ENCODE data around the gene DPP8. TPM values are rescaled to one million over a fixed set of nuclear protein-coding genes. Genes with fewer than 3 reads are reported as not detected.
A peak's percentile ranks its signal among the peaks of the same experiment; 100 is the strongest.
"Not testable (repeated sequence)": the region's sequence is repeated elsewhere in the genome, so short reads cannot be mapped to it uniquely, and the experiment has no call there.

Gene DPP8
- polyA plus RNA-seq (ENCODE audit: low read depth in 6 of 6): 10 to 100 TPM; 40.6 to 98.5 (median 48.3) TPM

- Mint-ChIP-seq H3K9me3 (peaks cover 0 to 2% (median 0%) of the 10 kb centered on the region in 7 donors), H3K27me3 (no peaks in the 10 kb centered on the region), H3K4me3 (peak within 1 kb of the TSS; percentile 84 to 97 (median 94)), H3K27ac (peak within 1 kb of the TSS; percentile 81 to 98 (median 94)), H3K4me1 (peaks cover 15 to 47% (median 27%) of the 10 kb centered on the region in 3 donors), H3K36me3 (no peaks in the 10 kb centered on the region)
- DNase-seq: peak; percentile 92
- ATAC-seq (ENCODE audit: low read depth in 2 of 2): peak; percentile 90 to 91
Measured at GRCh38 chr15:65516997-65517865, at the start of gene DPP8. DPP8 (minus strand) TSS chr15:65517689; CDS start chr15:65512553, 5,136 bp downstream.

GRCh38 chr15:65561934-65562333 lies 44.4 kb upstream of the DPP8 start:
- no peak overlapping the region for H3K4me3 Mint-ChIP-seq
- DNase-seq: no peak
- ATAC-seq (ENCODE audit: low read depth in 2 of 2): no peak
- H3K4me1 Mint-ChIP-seq: no peaks in the 10 kb centered on the region
- peaks cover 0 to 5% (median 0%) of the 10 kb centered on the region in 7 donors for H3K9me3 Mint-ChIP-seq
- H3K27ac Mint-ChIP-seq: peak overlapping the region in 1 of 6 donors; percentile 42
- H3K36me3 Mint-ChIP-seq: peaks cover 31 to 67% of the 10 kb centered on the region in 2 donors
- no peaks in the 10 kb centered on the region for H3K27me3 Mint-ChIP-seq

GRCh38 chr15:65559941-65560340 lies 42.5 kb upstream of the DPP8 start:
- H3K27me3 Mint-ChIP-seq: no peaks in the 10 kb centered on the region
- no peak for ATAC-seq (ENCODE audit: low read depth in 2 of 2)
- peaks cover 0 to 4% (median 0%) of the 10 kb centered on the region in 3 donors for H3K4me1 Mint-ChIP-seq
- no peak overlapping the region for H3K4me3 Mint-ChIP-seq
- peaks cover 30 to 61% of the 10 kb centered on the region in 2 donors for H3K36me3 Mint-ChIP-seq
- no peak for DNase-seq
- H3K9me3 Mint-ChIP-seq: no peaks in the 10 kb centered on the region
- peak overlapping the region in 1 of 6 donors; percentile 1 for H3K27ac Mint-ChIP-seq

- Mint-ChIP-seq H3K4me1 (peaks cover 0 to 7% (median 0%) of the 10 kb centered on the region in 3 donors), H3K27ac (peak overlapping the region in 1 of 6 donors; percentile 20), H3K36me3 (peaks cover 25 to 54% of the 10 kb centered on the region in 2 donors), H3K4me3 (no peak overlapping the region), H3K27me3 (no peaks in the 10 kb centered on the region), H3K9me3 (no peaks in the 10 kb centered on the region)
- no peak for ATAC-seq (ENCODE audit: low read depth in 2 of 2)
- no peak for DNase-seq
Measured at GRCh38 chr15:65558997-65559760, 41.7 kb upstream of the DPP8 start.

DNA sequence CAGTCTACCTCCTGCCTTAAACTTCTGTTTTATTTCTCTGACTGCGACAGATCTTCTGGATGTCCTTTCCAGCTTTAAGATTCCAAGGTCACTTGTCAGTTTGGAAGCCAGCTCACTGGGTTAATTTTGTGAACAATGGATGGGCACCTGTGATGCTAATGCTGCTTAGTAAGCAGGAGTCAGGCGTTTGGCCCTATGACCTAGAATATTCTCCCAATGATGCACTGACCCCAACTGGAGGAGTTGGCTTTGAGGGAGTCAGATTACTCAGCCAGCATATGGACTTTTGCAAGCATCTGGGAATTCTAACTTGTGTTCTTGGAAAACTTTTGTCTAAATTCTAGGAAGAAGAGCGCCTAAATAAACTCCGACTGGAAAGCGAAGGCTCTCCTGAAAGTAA lies 40.8 kb upstream of the DPP8 start:
- peaks cover 18 to 48% of the 10 kb centered on the region in 2 donors for H3K36me3 Mint-ChIP-seq
- H3K27ac Mint-ChIP-seq: peak overlapping the region in 1 of 6 donors; percentile 49
- ATAC-seq (ENCODE audit: low read depth in 2 of 2) (no peak), DNase-seq (no peak)
- no peaks in the 10 kb centered on the region for H3K9me3 Mint-ChIP-seq
- H3K4me1 Mint-ChIP-seq: peaks cover 0 to 15% (median 0%) of the 10 kb centered on the region in 3 donors
- no peak overlapping the region for H3K4me3 Mint-ChIP-seq
- H3K27me3 Mint-ChIP-seq: no peaks in the 10 kb centered on the region

DNA sequence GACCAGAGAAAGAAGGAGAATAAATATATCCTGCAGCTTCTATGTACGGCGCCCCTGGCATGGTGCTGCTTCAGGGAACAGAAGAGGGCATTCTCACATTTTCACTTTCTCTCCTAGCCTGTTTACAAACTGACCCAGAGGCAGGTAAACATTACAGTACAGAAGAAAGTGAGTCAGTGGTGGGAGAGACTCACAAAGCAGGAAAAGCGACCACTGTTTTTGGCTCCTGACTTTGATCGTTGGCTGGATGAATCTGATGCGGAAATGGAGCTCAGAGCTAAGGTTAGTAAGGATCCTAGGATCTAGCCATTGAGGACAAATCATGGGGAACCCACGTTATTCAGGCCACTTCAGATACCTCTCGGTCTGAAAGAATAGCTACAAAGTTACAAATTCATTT lies 39.1 kb upstream of the DPP8 start:
- H3K4me1 Mint-ChIP-seq: peaks cover 0 to 15% (median 0%) of the 10 kb centered on the region in 3 donors
- no peak for DNase-seq
- no peaks in the 10 kb centered on the region for H3K9me3 Mint-ChIP-seq
- peak overlapping the region in 2 of 6 donors; percentile 22 to 72 for H3K27ac Mint-ChIP-seq
- no peaks in the 10 kb centered on the region for H3K27me3 Mint-ChIP-seq
- H3K4me3 Mint-ChIP-seq: no peak overlapping the region
- H3K36me3 Mint-ChIP-seq: peaks cover 21 to 31% of the 10 kb centered on the region in 2 donors
- no peak for ATAC-seq (ENCODE audit: low read depth in 2 of 2)

DNA sequence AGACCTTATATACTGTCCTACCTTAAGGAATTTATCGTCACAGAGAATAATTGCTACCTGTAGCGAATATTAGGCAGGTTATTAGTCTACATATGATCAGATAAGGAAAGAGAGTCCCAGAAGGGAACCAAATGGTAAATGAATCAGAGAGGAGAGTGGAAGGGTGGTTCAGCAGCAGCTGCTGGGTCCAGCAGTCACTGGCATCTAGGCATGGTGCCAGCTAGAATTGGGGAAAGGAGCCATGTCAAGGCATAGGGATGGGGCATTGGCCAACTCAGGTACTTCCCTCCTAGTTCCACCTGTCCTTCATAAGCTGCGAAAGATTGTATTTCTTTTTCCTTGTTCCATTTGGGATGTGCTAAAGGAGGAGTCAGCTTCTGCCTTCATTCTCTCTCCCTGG lies 36.2 kb upstream of the DPP8 start:
- no peaks in the 10 kb centered on the region for H3K27me3 Mint-ChIP-seq
- no peak for ATAC-seq (ENCODE audit: low read depth in 2 of 2)
- peaks cover 14 to 21% of the 10 kb centered on the region in 2 donors for H3K36me3 Mint-ChIP-seq
- no peak overlapping the region for H3K4me3 Mint-ChIP-seq
- no peak for DNase-seq
- H3K4me1 Mint-ChIP-seq: peaks cover 4 to 21% (median 7%) of the 10 kb centered on the region in 3 donors
- H3K9me3 Mint-ChIP-seq: no peaks in the 10 kb centered on the region
- H3K27ac Mint-ChIP-seq: peak overlapping the region in 2 of 6 donors; percentile 14 to 55

DNA sequence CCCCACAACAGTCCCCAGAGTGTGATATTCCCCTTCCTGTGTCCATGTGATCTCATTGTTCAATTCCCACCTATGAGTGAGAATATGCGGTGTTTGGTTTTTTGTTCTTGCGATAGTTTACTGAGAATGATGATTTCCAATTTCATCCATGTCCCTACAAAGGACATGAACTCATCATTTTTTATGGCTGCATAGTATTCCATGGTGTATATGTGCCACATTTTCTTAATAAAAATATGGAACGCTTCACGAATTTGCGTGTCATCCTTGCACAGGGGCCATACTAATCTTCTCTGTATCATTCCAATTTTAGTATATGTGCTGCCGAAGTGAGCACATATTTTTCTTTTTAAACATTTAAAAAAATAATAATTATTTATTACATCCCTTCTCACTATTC lies 35.4 kb upstream of the DPP8 start:
- H3K27ac Mint-ChIP-seq; H3K4me3 Mint-ChIP-seq; ATAC-seq (ENCODE audit: low read depth in 2 of 2); H3K27me3 Mint-ChIP-seq; H3K9me3 Mint-ChIP-seq; DNase-seq: not testable (repeated sequence)
- Mint-ChIP-seq H3K36me3 (peaks cover 10 to 21% of the 10 kb centered on the region in 2 donors), H3K4me1 (peaks cover 4 to 21% (median 7%) of the 10 kb centered on the region in 3 donors)

- ATAC-seq (ENCODE audit: low read depth in 2 of 2) (no peak), DNase-seq (no peak)
- Mint-ChIP-seq H3K36me3 (peaks cover 8 to 16% of the 10 kb centered on the region in 2 donors), H3K4me1 (peaks cover 7 to 18% (median 12%) of the 10 kb centered on the region in 3 donors), H3K27me3 (no peaks in the 10 kb centered on the region), H3K4me3 (no peak overlapping the region), H3K27ac (peak overlapping the region in 2 of 6 donors; percentile 2 to 73), H3K9me3 (no peaks in the 10 kb centered on the region)
Measured at GRCh38 chr15:65551183-65551582, 33.7 kb upstream of the DPP8 start.

GRCh38 chr15:65550681-65551098 lies 33.2 kb upstream of the DPP8 start:
- Mint-ChIP-seq H3K27me3 (no peaks in the 10 kb centered on the region), H3K36me3 (peaks cover 7 to 14% of the 10 kb centered on the region in 2 donors), H3K9me3 (no peaks in the 10 kb centered on the region), H3K27ac (peak overlapping the region in 2 of 6 donors; percentile 73 to 86), H3K4me1 (peaks cover 10 to 17% (median 12%) of the 10 kb centered on the region in 3 donors), H3K4me3 (no peak overlapping the region)
- DNase-seq (no peak), ATAC-seq (ENCODE audit: low read depth in 2 of 2) (no peak)

DNA sequence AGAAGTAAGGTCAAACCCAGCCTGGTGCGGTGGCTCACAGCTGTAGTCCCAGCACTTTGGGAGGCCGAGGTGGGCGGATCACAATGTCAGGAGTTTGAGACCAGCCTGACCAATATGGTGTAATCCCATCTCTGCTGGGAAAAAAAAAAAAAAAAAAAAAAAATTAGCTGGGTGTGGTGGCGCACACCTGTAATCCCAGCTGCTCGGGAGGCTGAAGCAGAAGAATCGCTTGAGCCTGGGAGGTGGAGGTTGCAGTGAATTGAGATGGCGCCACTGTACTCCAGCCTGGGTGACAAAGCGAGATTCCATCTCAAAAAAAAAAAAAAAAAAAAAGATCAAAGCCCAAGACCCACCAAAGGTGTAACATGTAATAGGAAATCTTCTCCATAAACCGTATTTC lies 31.8 kb upstream of the DPP8 start:
- H3K27ac Mint-ChIP-seq; H3K27me3 Mint-ChIP-seq; H3K36me3 Mint-ChIP-seq; H3K9me3 Mint-ChIP-seq; DNase-seq; H3K4me3 Mint-ChIP-seq; ATAC-seq (ENCODE audit: low read depth in 2 of 2): not testable (repeated sequence)
- H3K4me1 Mint-ChIP-seq: peaks cover 10 to 15% (median 12%) of the 10 kb centered on the region in 3 donors

GRCh38 chr15:65547841-65548240 lies 30.4 kb upstream of the DPP8 start:
- H3K36me3 Mint-ChIP-seq: no peaks in the 10 kb centered on the region
- peak overlapping the region in 1 of 6 donors; percentile 31 for H3K27ac Mint-ChIP-seq
- no peaks in the 10 kb centered on the region for H3K27me3 Mint-ChIP-seq
- H3K4me3 Mint-ChIP-seq: no peak overlapping the region
- no peak for ATAC-seq (ENCODE audit: low read depth in 2 of 2)
- peaks cover 6 to 12% (median 10%) of the 10 kb centered on the region in 3 donors for H3K4me1 Mint-ChIP-seq
- no peak for DNase-seq
- H3K9me3 Mint-ChIP-seq: no peaks in the 10 kb centered on the region

DNA sequence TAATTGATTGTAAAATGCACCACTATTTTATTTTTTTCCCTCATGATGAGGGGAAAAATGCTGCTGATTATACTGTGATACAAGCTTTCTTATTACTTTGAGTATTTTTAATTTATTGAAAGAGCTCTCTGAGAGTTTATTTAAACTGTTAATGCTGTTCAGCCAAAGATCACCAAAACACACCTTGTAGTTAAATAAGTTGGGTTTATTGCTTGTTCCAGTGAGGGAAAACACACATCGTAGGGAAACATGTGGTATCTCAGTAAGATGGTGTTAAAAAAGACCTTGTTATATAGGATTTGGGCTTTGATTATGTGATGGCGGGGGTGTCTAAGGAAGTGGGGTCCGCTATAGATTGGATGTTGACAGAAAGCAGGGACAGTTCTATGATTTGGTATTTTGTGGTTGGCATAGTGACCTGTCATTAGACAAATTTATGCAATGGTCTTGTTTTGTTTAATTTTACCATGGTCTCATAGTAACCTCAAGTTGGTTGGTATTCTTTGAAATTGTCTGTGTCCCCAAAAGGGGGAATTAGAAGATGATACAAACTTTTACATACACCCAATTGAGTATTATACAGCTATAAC lies 23.8 kb upstream of the DPP8 start:
- Mint-ChIP-seq H3K27me3 (no peaks in the 10 kb centered on the region), H3K4me3 (no peak overlapping the region), H3K4me1 (peaks cover 0 to 9% (median 0%) of the 10 kb centered on the region in 3 donors), H3K36me3 (no peaks in the 10 kb centered on the region), H3K27ac (peak overlapping the region in 1 of 6 donors; percentile 12), H3K9me3 (no peaks in the 10 kb centered on the region)
- DNase-seq: no peak
- no peak for ATAC-seq (ENCODE audit: low read depth in 2 of 2)

Data from naive B cell (primary cell).